ENCODE measurements around the gene FOXD4L6.
"Not testable (repeated sequence)": the region's sequence is repeated elsewhere in the genome, so short reads cannot be mapped to it uniquely, and the experiment has no call there.

FOXD4L6 gene

DNA sequence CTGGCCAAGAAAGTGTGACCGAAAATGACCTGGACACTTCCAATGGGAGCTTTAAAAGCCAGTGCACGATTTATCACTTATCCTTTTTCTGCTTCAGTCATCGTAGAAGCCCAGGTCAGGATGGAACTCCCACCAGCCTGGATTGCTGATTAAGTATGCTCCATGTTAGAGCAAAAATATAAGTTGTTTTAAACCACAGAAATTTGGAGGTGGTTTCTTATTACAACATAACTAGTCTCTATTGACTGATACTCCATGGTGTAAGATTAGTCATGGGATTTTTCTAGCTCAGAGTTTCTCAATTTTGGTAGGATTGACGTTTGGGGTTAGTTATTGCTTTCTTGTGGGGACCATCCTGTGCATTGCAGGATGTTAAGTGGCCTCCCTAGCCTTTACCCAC lies 29.7 kb downstream of the FOXD4L6 start:
- DNase-seq: not testable (repeated sequence)

- DNase-seq: not testable (repeated sequence)
Measured at GRCh38 chr9:41095060-41095459, 33.4 kb downstream of the FOXD4L6 start.

GRCh38 chr9:41094010-41094773 lies 34.3 kb downstream of the FOXD4L6 start:
- not testable (repeated sequence) for DNase-seq

- not testable (repeated sequence) for DNase-seq
Measured at GRCh38 chr9:41090922-41091321, 37.6 kb downstream of the FOXD4L6 start.

GRCh38 chr9:41090386-41090785 lies 38.1 kb downstream of the FOXD4L6 start:
- not testable (repeated sequence) for DNase-seq

- not testable (repeated sequence) for DNase-seq
Measured at GRCh38 chr9:41088450-41089059, 39.9 kb downstream of the FOXD4L6 start.

GRCh38 chr9:41087929-41088328 lies 40.6 kb downstream of the FOXD4L6 start:
- DNase-seq: not testable (repeated sequence)

- DNase-seq: not testable (repeated sequence)
Measured at GRCh38 chr9:41087157-41087780, 41.2 kb downstream of the FOXD4L6 start.

GRCh38 chr9:41086685-41087084 lies 41.8 kb downstream of the FOXD4L6 start:
- not testable (repeated sequence) for DNase-seq

GRCh38 chr9:41086215-41086614 lies 42.3 kb downstream of the FOXD4L6 start:
- not testable (repeated sequence) for DNase-seq

GRCh38 chr9:41082358-41082757 lies 46.1 kb downstream of the FOXD4L6 start:
- not testable (repeated sequence) for DNase-seq

- not testable (repeated sequence) for DNase-seq
Measured at GRCh38 chr9:41079464-41079863, 49.0 kb downstream of the FOXD4L6 start.

DNA sequence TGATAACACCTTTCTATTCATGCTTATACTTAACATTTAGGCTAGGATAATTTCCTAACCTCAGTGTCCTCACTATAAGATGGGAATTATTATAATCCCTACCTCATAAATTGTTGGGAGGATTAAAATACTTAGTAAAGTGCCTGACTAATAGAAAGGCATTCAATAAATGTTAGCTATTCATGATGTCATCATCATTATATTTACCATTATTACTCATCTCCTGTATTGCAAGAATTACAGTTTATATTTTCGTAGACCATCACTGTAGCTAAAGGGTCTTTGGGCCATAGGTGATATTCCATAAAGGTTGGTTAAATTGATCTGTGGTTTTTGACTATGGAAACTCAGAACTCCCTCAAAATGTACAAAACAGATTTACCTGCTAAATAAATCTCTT lies 50.9 kb downstream of the FOXD4L6 start:
- DNase-seq: not testable (repeated sequence)
